ENCODE measurements around the gene CARD11. TPM values are rescaled to one million over a fixed set of nuclear protein-coding genes. Genes with fewer than 3 reads are reported as not detected.

CARD11 gene
- total and polyA plus RNA-seq, 2 experiments from 2014 or later = 17.7 to 29.0 TPM

- Mint-ChIP-seq H3K36me3 (ENCODE audit: low read depth) (peaks cover 8% of the 10 kb centered on the region; the same call in 2 of the 3 replicates), H3K4me3 (no peak overlapping the region), H3K27ac (no peak overlapping the region), H3K27me3 (ENCODE audit: insufficient read depth, low read depth, poor library complexity) (peaks cover 5% of the 10 kb centered on the region), H3K9me3 (peaks cover 3% of the 10 kb centered on the region; the same call in 1 of the 3 replicates), H3K4me1 (no peaks in the 10 kb centered on the region)
- H3F3A ChIP-seq (replicated peaks; ENCODE audit: low read depth) = no peaks in the 10 kb centered on the region
- H3K4me2 ChIP-seq = no peak overlapping the region
- no peaks in the 10 kb centered on the region for H4K20me1 ChIP-seq (replicated peaks; ENCODE audit: insufficient read depth)
- no peaks in the 10 kb centered on the region for H3K4me1 ChIP-seq (ENCODE audit: insufficient read depth)
- no peak overlapping the region for H3K27ac ChIP-seq (ENCODE audit: low read depth)
- no peaks in the 10 kb centered on the region for H3K36me3 ChIP-seq (ENCODE audit: insufficient read depth)
- no peak for ATAC-seq
- TF ChIP-seq REST (IDR thresholded peaks at IDR 0.05; ENCODE audit: unreplicated experiment) (no peak), ZNF462 (CRISPR knock-in tag; IDR thresholded peaks at IDR 0.05) (no peak), NANOG (IDR thresholded peaks at IDR 0.05; ENCODE audit: borderline replicate concordance) (no peak), POLR2AphosphoS5 (IDR thresholded peaks at IDR 0.05; ENCODE audit: low read depth) (no peak), JUNB (IDR thresholded peaks at IDR 0.05; ENCODE audit: unreplicated experiment) (no peak)
- H3K4me3 ChIP-seq = no peak overlapping the region
- H2AFZ ChIP-seq = no peak overlapping the region
- DNase-seq (ENCODE audit: low spot score) = no peak
- no peaks in the 10 kb centered on the region for H3K79me2 ChIP-seq (replicated peaks; ENCODE audit: insufficient read depth)
- no peaks in the 10 kb centered on the region for H3K27me3 ChIP-seq (ENCODE audit: insufficient read depth)
- no peaks in the 10 kb centered on the region for H3K9me2 ChIP-seq (ENCODE audit: insufficient read depth)
Measured at GRCh38 chr7:2909471-2910039, 134.1 kb downstream of the CARD11 start.
